Stimulated activated CD4-positive, alpha-beta T cell treated with anti-CD3 and anti-CD28 coated beads, Interleukin-4, amount 100 ng/mL, for 4 hours (primary cell): ENCODE results near the gene SCN7A.
"Not testable (repeated sequence)": the region's sequence is repeated elsewhere in the genome, so short reads cannot be mapped to it uniquely, and the experiment has no call there.

Source experiments
- DNase-seq, 2 experiments: peaks; one replicate each; pipeline ENCODE4 v3.0.0-alpha.2; 2020

The SCN7A gene

DNA sequence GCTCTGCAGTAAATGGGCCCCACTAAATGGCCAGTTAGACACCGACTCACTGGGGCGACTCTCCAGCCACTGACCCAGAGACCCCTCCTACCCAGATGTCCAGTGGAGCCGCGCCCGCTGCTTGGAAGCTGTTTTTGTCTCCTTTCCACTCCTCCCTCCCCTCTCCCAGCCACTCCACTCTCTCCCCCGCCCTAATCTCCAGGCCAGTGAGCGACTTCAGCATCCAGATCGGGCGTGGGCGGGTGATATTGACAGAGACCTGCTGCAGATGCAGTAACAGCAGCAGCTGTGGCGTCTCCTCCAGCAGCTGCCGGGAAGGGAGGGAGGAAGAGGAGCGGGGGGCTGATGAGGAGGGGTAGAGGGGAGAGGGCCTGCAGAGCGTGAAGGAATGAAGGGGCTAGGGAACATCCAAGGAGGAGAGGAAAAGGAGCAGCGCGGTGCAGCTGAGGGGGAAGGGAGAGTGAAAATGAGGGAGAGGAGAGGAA is at the start of gene SCN7A:
Gene SCN7A (minus strand): TSS at position 110 of the 485 bp plus-strand sequence. CDS start 16,553 bp downstream, outside the sequence.
- peak in 1 of 2 experiments; percentile 0 for DNase-seq

DNA sequence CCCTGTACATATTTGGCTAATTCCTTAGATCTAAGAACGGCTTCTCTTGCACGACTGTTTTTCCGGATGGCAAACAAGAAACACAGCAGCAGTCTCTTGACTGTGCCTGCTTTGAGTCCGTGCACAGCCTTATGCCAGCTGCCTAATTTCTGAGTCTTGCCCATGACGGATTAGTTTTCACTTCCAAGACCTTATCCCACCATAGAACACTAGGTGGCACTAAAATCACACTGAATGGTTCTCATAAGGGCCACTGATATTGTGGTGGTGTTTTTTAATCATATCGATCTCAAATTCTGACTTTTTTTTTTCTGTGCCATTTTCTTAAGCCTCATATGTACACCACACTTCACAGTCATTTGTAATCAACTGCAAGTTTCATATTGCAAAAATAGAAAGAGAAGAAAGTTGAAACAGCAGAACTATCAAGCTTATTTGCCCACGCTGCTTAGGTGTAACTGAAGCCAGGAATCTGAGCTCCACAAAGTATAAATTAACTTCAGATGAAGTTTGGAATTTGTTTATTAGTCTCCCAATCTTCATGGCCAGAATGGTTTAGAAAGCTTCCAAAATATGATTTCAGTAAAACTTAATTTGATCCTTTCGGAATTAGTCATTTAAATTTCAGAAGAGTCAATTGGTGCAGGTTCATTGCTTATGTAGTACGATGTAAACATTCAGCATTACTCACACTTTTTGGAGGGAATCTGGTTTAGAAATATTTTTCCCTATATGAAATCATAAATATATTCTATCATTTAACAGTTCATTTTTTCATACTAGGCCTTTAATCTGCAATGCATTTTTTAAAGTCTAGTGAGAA is 45.5 kb upstream of the SCN7A start:
- DNase-seq: no peak

DNA sequence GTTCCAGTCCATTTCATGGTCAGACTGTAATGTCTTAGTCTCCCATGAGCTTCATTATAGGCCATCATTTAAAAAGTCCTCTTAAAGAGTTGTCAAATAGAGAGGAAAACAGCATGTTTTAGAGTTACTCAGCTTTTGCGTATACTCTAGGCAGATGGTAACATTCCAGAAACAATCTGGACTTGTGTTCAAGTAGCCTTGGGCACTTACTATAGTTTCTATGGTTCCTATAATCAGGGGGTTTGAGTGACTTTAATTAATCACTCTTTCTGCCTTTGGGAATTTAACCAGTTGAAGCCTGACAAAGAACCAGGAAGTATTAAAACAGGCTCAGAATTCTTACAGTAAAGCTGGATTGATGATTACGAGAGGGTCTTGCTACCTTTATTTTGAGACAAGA is 42.1 kb upstream of the SCN7A start:
- no peak for DNase-seq

DNA sequence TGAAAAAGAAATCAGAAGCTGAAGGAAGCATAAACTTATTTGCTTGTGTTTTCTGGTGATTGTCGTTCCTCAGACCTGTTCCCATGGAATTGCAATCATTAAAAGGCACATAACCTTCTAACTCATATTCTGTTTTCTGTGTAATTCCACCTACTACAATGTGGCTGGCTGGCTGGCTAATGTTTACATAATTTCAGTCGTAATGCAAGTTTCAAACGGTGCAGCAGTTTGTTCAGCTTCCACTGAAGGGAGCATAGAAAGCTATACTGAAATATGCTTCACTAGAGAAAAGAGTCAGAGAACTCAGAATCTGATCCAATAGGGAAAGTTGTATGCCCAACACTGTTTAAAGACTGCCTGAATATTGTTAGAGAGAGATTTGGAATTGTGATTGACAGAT is 27.1 kb upstream of the SCN7A start:
- DNase-seq: no peak

DNA sequence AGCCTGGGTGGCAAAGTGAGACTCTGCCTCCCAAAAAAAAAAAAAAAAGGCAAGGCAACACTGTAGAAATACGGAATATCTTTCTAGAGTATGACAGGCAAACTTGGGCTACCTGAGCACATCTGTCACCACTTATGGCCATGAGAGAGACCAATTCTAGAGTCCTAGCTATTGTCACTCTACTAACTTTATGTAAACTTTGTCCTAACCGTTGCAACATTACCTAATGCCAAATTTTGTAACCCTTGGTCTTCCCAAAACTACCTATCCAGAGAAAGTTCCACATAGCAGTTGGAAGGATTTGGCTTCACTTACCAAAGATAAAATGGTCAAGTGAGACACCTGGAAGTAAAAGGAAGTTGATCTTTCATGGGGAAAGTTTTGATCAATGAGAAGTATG is 26.6 kb upstream of the SCN7A start:
- no peak for DNase-seq

DNA sequence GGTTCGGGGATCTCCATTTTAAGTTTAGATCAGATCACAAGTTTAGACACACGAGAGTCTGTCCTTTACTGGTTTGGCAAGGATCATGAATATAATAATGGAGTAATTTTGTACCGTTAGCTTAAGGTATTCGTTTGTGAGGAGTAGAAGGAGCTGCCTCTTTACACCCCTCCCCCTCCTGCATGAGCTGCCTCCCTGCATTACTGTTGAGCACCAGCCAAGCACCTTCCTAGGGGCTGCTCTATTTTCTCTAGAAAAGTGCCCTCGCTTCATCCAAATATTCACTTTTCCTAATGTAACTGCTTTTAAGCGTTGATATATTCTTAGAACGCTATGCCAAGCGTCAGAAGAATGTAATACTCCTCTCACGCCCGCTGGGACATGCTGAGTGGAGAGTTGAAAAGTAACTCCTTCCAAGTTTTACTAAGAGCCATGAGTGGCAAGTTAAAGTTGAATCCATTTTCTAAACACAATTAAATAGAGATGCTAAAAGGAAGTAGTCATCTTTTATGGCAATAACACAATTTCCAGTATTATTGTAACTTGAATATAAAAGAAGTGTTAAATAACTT is 25.4 kb upstream of the SCN7A start:
- no peak for DNase-seq

DNA sequence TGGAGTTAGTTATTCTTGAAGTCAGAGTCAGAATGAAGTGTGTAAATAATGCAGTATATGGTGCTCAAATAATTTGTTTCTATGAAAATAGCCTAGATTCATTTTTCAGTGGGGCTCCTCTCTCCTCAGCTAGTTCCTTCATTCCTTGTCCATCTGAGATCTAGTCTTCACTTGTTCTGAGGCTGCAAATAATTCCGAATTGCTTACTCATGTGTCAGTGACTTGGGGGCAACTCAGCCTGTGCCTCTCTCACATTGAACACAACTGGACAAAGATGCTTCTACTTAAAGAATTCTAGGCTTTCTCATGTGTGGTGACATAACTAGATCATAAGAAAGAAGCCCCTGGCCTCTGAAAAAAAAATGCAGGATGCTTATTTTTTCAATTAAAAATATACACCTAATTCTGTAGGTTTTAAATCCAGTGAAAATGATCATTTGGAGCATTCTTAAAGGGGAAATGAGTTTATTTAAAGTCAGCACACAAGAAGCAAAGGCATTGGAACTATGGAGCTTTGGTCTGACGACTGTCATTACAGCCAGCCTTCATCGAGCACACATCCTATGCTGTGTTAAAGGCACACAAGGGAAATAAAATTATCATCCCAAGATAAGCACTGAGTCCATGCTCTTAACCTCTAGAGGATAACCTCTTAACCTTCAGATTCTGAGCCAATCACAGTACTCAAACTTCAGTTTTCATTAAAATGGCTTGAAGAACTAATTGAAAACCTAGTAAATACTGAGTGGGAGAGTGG is 24.8 kb upstream of the SCN7A start:
- DNase-seq: no peak

DNA sequence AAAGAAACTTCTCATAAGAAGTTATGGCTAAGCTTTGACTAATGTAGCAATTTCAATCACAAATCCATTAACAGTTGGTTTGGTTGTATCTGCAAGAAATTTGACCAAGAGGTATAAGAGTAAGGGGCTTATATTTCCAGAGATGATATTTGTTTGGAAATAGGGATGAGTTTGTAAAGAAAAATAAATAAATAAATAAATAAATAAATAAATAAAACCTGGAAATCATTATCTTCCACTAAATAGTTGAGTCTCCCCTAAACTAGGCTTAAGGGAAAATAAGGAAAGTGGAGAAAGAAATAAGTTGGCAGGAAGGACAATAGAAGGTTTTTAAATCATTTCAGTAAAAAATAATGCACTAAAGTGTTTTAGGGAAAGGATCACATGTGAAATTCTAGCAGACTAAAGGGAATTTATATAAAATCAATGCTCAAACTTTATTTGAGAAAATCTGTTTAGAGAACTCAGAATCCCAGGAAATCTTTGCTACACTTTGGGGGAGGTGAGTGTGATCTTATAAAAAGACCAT is 23.5 kb upstream of the SCN7A start:
- no peak for DNase-seq

DNA sequence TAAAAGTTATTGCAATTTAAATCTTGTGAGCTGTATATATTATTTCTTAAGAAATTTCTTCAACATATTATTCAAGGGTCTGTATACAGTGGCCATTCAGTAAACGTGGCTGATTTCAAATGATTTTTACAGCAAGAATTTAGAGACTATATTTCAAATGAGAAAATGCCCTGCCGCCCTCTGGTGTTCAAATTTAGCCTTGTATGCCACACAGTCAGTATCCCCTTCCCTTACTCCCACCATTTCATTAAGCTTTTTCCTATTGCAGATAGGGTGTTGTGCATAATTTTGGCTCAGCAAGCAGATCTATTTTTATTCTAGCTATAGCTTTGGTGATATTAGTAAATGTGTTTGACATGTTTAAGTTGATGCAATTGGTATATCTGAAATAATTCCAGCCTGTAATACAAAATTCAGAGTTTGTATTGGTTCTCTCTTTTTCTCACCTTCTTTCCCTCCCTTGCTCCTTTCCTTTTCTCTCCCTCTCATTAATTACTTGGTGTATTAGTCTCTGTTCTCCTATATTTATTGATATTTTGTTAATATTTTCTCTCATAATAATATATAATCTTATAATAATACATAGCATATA is 22.8 kb upstream of the SCN7A start:
- DNase-seq: no peak

DNA sequence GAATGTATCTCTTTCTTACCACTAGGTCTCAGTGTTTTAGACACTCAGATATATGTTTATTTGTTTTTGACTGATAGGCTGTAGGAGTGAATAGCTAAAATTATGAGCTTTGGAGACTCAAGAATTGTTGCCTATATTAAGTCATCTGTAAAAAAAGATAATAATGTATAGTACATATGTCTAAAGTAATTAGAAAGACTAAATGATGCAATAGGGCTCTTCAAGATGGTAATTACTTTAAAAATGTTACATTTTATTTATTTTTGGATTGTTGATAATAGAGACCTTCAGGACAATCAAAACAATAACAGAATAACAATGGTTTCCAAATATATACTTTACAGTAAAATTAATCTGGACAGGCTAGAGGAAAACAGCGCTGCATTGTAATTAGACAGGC is 19.9 kb upstream of the SCN7A start:
- no peak for DNase-seq

DNA sequence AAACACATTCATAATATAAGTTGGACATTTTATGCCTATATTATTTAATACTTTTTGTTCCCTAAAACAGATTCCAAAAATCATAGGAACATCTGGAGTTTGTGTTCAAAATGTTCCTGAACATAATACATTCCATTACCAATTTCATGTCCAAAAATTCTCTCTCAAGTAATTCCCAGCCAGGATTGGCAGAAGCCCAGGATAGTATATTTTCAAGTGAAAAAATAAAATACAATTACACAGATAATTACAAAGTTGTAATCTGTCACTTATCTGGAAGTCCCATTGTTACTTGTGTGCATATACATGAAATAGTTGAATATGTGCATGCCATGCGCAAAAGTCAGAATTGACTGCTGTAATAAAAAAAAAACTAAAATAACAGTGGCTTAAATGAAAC is 5.2 kb upstream of the SCN7A start:
- DNase-seq: no peak

DNA sequence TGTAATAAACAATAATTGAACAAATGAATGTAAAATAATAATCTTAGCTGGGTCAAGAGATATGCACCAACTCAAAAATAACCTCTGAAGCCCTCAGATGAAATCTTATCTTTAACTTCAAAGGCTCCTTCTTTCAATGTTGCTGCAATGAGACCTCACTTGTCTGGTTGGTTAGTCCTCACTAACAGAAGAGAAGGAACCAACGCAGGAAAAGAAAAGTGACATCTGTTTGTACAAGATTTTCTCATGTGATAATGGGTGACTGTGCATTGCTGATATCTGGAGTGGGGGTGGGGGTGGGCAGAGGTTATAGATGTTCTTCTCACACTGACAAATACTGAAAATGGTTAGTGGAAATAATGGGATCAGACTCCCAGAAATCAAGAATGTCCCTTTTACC is 2.6 kb downstream of the SCN7A start:
- DNase-seq: no peak

DNA sequence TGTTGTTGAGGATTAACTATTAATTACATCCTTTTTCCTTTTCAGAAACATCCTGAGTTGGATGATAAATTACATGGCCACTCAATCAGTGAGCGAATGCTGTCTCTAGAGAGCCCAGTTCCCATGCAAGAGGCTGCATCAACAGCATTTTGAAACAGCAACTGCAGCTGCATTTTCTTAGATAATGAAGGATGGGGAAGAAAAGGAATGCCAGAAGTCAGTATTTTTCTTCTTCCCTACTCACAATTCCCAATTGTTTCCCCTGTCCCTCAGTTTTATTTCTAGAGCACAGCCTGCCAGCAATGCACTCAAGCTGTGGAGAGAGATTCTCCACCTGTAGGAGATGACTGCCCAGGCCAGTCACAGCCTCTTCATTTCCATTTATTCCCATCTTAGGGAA is 6.9 kb downstream of the SCN7A start:
- no peak for DNase-seq

DNA sequence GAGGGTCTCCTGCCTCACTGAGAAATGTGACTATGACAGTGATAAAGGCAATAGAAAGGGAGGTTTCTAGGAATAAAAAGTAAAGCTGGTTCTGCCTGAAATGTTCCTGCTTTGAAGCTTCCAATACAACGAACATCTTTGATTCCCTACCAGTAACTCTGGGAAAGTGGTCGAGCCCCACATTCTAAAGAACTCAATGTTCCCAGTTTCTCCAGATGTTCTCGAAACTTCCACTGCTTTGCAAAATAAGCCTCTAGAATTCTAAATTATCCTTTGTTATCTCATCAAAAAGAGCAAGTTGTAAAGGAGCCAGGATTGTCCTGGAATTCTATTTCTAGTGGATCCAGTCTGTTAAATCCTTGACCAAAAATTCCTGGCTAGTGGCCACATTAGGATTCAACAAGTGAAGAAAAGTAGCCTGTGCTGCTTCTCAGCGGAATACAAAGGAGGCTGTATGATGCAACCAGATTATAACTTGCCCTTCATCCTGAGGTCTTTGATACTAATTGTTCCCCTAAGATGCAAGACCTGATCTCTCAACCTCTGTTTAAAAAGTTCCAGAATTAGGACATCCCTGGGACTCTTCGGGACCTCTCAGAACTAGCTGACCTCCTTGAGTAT is 8.4 kb downstream of the SCN7A start:
- no peak for DNase-seq

DNA sequence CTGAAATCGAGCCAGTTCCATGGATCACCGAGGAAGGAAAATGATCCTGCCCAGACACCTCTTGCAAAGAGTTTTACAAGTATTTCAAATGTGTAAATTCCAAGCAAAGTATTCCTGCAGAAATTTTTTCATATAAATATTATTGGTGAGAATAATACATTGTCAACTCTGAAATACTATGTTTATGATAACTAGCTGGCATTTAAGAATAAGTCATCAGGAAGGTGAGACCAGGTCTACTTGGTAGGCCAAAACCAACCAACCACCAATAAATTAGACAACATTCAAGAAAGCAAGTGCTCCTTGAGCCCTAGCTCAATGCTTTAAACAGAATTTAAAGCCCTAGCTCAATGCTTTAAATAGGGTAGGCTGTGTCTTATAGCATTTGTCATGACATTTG is 21.7 kb downstream of the SCN7A start:
- DNase-seq: no peak

DNA sequence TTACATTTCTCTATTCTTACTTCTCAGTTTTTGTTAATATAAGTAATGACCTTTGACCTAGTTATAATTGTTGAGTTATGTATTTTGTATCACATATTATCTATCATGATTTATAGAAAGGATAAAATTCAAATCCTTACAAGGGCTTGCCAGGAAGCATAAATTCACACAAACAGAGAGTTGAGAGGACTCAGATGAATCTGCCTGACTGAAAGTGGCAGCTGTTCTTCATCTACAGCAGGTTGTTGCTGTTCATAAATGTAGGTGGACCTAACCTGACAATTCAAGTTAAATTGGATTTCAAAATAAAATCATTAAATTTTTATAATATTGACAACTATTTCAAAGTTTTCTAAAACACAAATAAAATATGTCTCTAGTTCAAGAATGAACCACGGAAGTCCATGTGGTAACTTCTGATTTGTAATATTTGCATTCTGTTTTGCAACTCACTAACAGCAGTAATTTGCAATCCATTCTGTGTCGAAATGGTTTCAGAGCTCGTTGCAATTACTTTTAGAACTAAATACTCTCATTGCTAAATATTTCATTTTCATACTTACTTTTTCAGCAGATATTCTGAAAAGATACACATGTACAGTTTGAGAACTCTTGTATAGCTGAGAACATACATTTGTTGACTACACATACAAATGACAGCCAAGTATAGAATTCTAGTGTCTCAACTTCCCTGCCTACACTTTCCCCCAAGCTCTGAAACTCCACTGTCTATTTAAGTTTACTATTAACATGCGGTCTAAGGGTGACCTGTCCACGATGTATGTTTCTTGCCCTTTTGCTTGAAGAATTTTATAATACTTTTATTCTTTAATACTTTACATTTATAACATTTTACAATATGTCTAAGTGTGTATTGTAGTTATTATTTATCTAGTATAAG is 25.7 kb downstream of the SCN7A start:
- DNase-seq: no peak

DNA sequence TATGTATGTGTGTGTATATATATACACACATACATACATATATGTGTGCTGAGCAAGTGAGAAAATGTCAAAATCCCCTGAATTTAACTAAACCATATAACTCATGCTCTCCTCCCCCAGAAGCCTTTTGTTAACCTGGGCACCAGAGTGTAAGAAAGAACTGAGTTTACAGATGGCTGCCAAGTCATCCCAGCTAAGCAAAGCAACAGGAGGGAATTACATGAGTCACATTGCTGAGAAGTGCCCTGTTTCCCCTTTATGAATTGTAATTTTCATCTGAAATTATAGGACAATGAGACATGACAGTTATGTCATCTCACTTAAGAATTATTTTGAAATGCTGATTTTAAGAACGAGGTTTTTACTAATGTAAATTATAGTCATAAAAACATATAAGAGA is 29.9 kb downstream of the SCN7A start:
- DNase-seq: no peak

DNA sequence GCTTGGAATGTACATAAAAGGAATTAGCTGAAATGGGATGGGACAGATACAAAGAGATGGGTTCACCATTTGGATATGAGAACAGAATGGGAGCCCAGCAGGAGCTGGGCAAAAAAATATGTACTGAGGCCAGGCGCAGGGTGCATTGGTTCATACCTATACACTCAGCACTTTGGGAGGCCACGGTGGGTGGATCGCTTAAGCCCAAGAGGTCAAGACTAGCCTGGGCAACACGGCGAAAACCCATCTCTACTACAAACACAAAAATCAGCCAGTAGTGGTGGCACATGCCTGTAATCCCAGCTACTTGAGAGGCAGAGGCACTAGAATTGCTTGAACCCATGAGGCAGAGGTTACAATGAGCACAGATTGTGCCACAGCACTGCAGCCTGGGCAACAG is 30.4 kb downstream of the SCN7A start:
- DNase-seq: no peak

DNA sequence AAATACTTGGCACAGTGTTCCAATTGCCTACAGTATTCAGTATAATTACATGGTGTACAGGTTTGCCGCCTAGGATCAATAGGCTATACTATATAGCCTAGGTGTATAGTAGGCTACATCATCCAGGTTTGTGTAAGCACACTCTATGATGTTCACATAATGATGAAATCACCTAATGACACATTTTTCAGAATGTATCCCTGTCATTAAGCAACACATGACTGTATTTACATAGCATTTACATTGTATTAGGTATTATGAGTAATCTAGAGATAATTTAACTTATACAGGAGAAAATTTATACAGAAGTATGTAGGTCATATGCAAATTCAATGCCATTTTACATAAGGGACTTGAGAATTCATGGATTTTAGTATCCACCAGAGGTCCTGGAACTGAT is 35.4 kb downstream of the SCN7A start:
- DNase-seq: no peak

DNA sequence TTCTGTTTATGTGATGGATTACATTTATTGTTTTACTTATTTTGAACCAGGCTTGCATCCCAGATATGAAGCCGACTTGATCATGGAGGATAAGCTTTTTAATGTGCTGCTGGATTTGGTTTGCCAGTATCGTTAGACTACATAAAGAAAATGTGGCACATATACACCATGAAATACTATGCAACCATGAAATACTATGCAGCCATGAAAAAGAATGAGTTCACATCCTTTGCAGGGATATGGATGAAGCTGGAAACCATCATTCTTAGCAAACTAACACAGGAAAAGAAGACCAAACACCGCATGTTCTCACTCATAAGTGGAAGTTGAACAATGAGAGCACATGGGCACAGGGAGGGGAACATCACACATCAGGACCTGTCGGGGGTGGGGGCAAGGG is 38.2 kb downstream of the SCN7A start:
- not testable (repeated sequence) for DNase-seq

DNA sequence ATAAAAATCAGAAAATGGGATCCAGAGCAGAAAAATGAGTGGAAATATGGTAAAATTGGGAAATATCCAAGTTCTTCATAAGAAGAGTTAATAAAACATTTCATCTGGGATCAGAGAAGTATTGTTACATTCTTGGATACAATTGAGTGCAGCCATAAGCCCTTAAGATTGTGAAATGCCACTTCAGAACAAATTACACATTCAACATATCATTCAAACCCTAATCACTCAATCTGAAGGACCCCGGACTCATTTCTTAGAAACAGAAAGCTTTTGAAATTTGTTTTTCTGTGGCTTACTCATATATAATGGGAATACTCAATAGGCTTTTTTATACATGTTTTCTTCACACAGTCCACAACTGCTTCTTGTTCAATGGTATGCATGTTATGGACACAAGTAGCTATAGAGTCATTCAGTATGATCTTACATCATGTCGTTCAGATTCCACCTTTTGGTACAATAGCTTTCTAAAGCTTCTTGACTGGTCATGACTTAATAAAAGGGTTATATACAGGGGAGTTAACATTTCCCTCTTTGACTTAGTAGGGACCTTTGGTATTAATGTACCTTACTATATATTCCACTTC is 39.9 kb downstream of the SCN7A start:
- no peak for DNase-seq
